Lower leg skin (tissue), 3 donors: ENCODE results near the gene CALML5.

Experiments
- POLR2A ChIP-seq, 2 donors: fragments of 450-650 bp; IDR thresholded peaks; one replicate each; pipeline ENCODE4 v1.6.1; 2016 to 2017; ENCODE audit warnings: antibody characterized with exemption in 2 of 2, mild to moderate bottlenecking in 1 of 2, moderate library complexity in 1 of 2
- TF ChIP-seq, protein P1 (sequence below), 3 donors: fragments of 450-650 bp; IDR thresholded peaks; one replicate each; pipeline ENCODE4 v1.5.1; 2016; ENCODE audit warnings: antibody characterized with exemption in 3 of 3, mild to moderate bottlenecking in 3 of 3, moderate library complexity in 2 of 3

- no peak for TF ChIP-seq POLR2A (IDR thresholded peaks at IDR 0.05)
- TF ChIP-seq, protein P1, sequence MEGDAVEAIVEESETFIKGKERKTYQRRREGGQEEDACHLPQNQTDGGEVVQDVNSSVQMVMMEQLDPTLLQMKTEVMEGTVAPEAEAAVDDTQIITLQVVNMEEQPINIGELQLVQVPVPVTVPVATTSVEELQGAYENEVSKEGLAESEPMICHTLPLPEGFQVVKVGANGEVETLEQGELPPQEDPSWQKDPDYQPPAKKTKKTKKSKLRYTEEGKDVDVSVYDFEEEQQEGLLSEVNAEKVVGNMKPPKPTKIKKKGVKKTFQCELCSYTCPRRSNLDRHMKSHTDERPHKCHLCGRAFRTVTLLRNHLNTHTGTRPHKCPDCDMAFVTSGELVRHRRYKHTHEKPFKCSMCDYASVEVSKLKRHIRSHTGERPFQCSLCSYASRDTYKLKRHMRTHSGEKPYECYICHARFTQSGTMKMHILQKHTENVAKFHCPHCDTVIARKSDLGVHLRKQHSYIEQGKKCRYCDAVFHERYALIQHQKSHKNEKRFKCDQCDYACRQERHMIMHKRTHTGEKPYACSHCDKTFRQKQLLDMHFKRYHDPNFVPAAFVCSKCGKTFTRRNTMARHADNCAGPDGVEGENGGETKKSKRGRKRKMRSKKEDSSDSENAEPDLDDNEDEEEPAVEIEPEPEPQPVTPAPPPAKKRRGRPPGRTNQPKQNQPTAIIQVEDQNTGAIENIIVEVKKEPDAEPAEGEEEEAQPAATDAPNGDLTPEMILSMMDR (IDR thresholded peaks at IDR 0.05) = no peak
Observed at GRCh38 chr10:5526691-5527331, 27.4 kb upstream of the CALML5 start.
